ENCODE data around the gene IFNL1.
A peak's percentile ranks its signal among the peaks of the same experiment; 100 is the strongest.
"Not testable (repeated sequence)": the region's sequence is repeated elsewhere in the genome, so short reads cannot be mapped to it uniquely, and the experiment has no call there.

The IFNL1 gene

DNA sequence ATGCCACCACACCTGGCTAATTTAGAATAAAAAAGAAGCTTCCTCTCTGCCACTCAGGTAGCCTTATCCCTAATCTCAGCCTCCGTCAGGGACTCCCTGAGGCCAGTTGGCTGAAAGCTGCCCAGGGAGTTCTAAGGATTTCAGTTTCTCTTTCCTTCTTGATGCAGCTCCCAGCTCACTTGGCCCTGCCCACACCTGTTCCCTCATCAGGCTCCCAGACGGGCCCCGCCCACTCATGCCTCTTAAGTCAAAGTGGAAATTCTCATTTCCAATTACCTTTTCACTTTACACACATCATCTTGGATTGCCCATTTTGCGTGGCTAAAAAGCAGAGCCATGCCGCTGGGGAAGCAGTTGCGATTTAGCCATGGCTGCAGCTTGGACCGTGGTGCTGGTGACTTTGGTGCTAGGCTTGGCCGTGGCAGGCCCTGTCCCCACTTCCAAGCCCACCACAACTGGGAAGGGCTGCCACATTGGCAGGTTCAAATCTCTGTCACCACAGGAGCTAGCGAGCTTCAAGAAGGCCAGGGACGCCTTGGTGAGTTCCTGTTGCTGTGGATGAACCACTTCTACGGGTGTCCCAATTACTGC lies at the start of gene IFNL1:
IFNL1 (plus strand) TSS at position 353 of the 591 bp plus-strand sequence; CDS start at position 368, 15 bp downstream.
- no peak for DNase-seq (ENCODE audit: low spot score)

DNA sequence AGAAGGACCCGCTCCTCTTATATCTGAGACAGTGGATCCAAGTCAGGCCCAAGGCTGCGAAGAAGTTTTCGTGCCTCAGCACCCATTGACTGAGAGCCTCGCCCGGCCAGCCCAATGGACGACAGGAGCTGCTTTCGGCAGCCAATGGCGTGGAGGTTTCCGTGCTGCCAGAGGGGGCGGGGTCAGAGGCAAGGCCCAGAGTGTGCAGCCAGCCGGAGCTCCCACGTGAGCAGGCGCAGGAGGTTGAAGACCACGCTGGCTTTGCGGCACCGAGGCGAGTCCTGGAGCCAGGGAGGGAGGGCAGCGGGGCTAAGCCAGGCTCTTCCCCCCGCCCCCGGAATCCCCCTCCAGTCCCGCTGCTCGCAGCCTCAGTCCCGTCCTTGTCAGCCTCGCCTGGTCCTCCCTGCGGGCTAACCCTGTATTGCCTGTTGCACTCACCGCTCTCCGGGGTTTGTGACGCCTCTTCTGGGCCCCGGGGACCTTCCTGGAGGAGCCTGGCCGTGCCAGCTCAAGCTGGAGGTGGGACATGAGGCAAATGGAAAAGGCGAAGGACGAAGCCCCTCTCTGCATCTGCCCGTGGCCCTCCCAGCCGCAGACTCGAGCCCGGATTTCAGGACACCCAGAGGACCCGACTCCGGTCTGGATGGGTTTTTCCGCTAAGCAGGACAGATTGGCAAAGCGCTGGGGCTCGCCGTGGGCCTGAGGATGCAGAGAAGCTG lies 49.1 kb upstream of the IFNL1 start:
- DNase-seq (ENCODE audit: low spot score): peak; percentile 21

DNA sequence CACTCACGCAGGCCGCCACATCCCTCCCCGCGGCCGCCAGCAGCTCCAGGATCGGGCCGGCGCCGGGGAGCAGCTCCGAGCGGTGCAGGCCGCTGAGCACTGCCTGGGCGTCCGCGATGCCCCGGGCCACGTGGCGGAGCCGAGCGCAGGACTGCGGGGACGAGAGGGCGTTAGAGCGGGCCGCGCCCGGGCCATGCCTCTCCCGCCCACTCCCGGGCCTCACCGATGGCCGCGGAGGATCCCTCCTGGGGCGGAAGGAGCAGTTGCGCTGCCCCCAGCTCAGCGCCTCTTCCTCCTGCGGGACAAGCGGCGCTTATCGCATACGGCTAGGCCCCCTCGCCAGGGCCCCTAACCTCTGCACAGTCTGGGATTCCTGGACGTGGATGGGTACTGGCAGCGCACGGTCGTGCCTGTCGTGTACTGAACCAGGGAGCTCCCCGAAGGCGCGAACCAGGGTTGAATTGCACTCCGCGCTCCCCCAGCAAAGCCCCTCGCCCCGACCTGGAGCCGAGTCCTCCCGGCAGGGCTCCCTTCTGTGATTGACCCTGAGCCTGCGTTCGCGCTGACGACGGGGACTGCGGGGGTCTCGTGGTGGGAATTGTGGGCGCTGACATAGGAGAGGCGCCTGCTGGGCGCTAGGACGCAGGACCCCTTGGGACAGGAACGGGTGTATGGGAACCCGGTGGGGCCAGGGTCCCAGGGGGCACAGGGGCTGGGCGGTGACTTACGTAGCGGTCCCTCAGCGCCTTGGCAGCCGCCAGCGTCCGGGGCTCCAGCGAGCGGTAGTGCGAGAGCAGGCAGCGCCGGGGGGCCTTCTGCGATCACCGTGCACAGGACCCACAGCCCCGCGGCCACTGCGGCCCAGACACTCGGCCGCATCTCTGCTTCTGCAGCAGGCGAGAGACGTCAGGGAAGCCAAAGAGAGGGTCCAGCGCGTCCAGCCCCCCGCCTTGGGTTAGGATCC lies 48.2 kb upstream of the IFNL1 start:
- DNase-seq (ENCODE audit: low spot score): no peak

DNA sequence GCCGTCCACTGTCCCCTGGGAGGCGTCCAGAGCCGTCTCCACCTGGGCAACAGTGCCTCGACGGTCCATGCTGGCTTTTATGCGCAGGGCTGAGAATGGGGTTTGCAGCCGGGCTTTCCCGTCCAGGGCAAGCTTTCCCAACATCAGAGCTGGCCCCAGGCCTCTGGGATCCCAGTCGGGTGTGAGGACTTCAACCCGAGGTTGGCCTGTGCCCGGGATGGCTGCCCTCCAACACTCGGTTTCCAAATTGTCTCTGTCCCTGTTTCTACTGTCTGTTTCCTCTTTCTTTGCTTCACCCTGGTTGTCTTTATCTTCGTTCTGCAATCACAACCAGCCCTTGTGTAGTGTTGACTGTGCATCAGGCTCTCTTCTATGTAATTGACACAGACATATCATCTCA lies 47.4 kb upstream of the IFNL1 start, which contains the start of gene IFNL4:
IFNL4 (minus strand) TSS at position 51 of the 400 bp plus-strand sequence.
- no peak for DNase-seq (ENCODE audit: low spot score)

DNA sequence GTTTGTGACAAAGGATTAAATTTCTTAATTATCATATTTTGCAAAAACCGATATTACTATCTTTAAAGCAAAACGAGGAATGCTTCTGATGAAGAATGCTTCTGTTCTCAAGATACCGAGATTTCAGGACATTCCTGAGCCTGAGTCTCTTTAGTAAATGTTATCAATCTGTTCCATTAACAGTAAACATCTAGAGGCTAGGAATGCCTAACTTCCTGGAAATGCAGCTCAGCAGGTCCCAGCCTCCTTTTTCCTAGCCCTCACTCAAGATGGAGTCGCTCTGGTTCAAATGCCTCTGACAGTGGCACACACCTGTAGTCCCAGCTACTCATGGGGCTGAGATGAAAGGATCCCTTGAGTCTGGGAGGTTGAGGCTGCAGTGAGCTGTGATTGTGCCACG lies 45.1 kb upstream of the IFNL1 start:
- no peak for DNase-seq (ENCODE audit: low spot score)

DNA sequence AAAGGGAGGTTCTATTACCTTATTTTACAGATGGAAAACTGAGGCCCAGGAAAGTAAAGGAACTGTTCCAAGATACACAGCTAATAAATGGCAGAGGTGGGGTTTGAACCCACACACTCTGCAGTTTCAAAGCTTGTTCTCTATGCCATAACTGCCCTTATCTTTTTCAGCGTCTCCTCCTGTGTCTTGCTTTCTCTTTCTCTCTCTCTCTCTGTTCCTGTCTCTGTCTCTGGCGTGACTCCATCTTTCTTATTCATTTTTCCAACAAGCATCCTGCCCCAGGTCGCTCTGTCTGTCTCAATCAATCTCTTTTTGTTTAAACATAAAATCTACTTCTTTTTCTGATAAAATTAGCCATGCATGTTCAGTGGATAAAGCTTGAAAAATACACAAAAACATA lies 44.4 kb upstream of the IFNL1 start:
- DNase-seq (ENCODE audit: low spot score): no peak

DNA sequence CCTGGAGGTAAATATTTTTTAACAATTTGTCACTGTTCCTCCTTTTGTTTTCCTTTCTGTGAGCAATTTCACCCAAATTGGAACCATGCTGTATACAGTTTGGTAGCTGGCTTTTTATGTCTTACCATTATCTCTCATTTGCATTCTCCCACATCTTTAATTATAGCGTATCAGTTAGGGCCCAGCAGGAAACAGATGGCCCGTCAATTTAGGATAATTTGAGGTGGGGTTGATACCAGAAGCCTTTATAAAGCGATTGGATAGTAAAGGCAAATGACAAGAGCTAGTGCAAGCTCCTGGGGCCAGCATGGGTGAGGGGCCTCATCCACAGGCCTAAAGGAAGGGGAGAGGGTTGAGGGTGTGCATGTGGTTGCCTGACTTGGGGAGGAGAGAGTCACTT lies 43.7 kb upstream of the IFNL1 start:
- no peak for DNase-seq (ENCODE audit: low spot score)

DNA sequence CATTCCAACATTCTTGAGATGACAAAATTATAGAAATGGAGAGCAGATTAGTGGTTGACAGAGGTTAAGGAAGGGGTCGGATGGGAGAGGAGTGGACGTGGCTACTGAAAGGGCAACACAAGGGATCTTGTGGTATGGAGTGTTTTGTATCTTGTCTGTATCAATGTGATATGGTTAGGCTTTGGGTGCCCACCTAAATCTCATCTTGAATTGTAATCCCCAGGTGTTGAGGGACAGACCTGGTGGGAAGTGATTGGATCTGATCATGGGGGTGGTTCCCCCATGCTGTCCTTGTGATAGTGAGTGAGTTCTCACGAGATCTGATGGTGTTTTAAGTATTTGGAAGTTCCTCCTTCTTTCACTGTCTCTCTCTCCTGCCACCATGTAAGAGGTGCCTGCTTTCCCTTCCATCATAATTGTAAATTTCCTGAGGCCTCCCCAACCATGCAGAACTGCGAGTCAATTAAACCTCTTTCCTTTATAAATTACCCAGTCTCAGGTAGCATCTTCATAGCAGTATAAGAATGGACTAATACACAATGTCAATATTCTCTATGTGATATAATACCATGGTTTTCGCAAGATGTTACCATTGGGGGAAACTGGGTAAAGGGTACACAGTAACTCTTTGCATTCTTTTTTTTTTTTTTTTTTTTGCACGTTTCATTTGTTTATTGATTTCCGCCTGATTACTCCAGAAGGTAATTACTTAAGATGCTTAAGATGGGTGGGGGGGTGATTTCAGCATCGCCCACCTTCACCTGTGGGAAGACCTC lies 42.6 kb upstream of the IFNL1 start:
- DNase-seq (ENCODE audit: low spot score): no peak

DNA sequence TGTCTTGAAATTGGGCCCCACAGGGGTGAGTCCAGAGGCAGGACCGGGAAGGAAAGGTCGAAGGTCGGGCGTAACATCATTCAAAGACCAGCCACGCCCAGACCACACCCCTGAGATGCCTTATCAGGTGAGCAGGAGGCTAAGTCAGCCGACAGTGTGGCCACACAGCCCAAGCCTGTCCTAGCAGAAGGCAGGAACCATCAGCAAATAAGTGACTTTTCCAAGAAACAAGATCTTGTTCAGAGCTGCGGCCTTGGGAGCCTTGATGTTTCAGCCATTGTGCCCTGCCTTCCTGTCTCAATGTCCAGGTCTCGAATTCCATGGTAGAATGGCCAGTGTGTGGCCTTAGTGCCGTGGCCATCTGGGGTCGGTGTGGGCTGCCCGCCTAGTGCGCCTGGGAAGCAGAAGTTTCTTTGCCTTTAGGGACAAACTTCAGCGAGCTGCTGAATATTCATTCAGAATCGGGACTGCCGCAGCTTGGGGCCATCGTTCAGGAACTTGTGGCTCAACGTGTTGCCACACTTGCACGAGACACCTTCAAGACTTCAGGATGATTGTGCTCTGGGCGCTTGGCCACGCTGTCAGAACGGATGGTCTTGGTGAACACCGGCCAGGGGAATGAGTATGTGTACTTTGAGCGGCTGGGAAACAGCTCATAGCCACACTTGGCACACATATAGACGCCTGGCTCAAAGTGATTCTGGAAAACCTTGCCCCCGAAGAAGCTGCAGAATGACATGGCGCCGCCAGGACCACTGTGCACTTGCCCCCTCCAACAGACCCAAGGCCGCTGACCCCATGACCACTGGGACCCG lies 41.5 kb upstream of the IFNL1 start:
- no peak for DNase-seq (ENCODE audit: low spot score)

DNA sequence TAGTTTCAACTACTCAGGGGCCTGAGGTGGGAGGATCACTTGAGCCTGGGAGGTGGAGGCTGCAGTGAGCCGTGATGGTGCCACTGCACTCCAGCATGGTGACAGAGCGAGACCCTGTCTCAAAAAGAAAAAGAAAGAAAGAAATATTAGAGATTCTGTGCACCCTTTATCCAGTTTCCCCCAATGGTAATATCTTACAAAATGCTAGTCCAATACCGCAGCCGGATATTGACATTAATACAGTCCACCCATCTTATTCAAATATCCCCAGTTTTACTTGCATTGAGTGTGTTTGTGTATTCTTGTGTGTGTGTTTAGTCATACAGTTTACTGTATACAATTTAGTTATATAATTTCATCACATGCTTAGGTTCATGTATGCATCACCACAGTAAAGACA lies 39.0 kb upstream of the IFNL1 start:
- DNase-seq (ENCODE audit: low spot score): no peak

DNA sequence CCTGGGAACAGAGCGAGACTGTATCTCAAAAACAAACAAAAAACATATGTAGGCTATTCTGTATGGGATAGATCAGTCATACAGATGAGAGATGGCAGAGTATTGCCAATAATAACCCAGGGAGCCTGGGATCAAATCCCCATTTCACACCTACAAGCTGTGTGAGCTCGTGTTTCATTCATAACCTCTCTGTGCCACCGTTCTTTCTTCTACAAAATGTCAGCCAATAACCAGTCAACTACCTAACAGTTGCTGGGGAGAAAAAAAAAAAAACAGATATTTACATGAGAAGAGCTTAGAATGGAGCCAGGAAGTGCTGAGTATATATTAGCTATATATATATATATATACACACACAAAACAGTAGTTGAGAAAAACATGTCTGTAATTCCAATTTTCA lies 34.5 kb upstream of the IFNL1 start:
- DNase-seq (ENCODE audit: low spot score): no peak

DNA sequence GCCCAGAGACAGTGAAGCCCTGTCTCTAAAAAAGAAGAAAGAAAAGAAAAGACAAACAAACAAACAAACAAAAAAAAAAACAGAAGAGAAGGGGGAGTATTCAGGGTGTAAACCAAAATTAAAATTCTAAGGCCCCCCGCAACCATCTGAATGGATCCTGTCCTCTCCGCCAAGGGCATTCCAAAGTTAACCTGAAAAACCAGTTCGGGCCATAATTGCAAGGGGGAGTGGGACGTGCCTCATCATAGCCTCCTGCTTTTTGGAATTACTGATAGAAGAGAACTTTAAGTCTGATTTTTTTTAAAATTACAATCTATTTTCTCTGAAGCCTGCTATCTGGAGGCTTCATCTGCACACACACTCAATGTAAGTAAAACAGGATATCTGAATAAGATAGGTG lies 33.7 kb upstream of the IFNL1 start:
- DNase-seq (ENCODE audit: low spot score): no peak

DNA sequence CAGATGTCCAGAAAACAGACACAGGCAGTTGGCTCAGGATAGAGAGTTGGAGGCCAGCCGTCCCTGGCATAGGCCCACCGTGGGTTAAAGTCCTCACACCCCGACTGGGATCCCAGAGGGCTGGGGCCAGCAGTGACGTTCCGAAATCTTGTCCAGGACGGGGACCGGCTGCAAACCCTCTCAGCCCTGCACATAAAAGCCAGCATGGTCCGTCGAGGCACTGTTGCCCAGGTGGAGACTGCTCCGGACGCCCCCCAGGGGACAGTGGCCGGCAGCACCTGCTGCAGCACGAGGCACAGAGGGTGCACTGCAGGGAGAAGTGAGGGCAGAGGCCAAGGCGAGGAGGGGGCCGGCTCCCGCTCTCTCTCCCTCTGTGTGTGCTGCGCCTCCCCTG lies 32.3 kb upstream of the IFNL1 start:
- no peak for DNase-seq (ENCODE audit: low spot score)

DNA sequence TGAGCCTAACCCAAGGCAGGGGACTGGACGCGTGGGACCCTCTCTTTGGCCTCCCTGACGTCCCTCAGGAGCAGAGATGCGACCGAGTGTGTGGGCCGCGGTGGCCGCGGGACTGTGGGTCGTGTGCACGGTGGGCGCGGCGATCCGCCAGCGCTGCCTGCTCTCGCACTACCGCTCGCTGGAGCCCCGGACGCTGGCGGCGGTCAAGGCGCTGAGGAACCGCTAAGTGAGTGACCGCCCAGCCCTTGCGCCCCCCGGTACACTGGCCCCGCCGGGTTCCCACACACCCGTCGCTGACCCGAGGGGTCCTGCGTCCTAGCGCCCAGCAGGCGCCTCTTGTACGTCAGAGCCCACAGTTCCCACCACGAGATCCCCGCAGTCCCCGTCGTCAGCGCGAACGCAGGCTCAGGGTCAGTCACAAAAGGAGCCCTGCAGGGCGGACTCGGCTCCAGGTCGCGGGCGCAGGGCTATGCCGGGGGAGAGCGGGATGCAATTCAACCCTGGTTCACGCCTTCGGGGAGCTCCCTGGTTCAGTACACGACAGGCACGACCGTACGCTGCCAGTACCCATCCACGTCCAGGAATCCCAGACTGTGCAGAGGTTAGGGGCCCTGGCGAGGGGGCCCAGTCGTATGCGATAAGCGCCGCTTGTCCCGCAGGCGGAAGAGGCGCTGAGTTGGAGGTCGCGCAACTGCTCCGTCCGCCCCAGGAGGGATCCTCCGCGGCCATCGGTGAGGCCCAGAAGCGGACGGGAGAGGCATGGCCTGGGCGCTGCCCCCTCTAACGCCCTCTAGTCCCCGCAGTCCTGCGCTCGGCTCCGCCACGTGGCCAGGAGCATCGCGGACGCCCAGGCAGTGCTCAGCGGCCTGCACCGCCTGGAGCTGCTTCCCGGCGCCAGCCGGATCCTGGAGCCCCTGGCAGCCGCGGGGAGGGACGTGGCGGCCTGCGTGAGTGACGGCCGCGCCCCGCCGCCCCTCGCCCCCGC lies 31.6 kb upstream of the IFNL1 start:
- no peak for DNase-seq (ENCODE audit: low spot score)

DNA sequence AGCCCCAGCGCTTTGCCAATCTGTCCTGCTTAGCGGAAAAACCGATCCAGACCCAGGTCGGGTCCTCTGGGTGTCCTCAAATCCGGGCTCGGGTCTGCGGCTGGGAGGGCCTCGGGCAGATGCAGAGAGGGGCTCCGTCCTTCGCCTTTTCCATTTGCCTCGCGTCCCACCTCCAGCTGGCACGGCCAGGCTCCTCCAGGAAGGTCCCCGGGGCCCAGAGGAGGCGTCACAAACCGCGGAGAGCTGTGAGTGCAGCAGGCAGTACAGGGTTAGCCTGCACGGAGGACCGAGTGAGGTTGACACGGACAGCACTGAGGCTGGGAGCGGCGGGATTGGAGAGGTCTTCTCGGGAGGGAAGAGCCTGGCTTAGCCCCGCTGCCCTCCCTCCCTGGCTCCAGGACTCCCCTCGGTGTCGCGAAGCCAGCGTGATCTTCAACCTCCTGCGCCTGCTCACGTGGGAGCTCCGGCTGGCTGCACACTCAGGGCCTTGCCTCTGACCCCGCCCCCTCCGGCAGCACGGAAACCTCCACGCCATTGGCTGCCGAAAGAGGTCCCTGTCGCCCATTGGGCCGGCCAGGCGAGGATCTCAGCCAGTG lies 30.8 kb upstream of the IFNL1 start:
- DNase-seq (ENCODE audit: low spot score): no peak

DNA sequence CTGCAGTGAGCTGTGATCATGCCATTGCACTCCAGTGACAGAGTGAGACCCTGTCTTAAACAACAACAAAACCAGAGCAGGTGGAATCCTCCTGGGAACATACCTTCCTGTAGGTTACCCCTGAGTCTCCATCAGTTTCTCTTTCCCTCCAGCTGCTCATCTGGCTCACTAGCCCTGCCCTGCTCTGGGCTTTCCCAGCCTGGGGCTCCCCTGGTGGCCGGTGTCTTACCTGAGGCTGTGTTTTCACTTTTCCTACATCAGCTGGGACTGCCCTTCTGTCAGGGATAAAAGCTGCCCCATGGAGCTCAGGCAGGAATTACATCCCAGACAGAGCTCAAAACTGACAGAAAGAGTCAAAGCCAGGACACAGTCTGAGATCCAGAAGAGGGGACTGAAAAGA lies 28.1 kb upstream of the IFNL1 start, which contains the start of gene IFNL2:
IFNL2 (plus strand) TSS at position 312 of the 400 bp plus-strand sequence. CDS start 173 bp downstream, outside the sequence.
- not testable (repeated sequence) for DNase-seq (ENCODE audit: low spot score)

DNA sequence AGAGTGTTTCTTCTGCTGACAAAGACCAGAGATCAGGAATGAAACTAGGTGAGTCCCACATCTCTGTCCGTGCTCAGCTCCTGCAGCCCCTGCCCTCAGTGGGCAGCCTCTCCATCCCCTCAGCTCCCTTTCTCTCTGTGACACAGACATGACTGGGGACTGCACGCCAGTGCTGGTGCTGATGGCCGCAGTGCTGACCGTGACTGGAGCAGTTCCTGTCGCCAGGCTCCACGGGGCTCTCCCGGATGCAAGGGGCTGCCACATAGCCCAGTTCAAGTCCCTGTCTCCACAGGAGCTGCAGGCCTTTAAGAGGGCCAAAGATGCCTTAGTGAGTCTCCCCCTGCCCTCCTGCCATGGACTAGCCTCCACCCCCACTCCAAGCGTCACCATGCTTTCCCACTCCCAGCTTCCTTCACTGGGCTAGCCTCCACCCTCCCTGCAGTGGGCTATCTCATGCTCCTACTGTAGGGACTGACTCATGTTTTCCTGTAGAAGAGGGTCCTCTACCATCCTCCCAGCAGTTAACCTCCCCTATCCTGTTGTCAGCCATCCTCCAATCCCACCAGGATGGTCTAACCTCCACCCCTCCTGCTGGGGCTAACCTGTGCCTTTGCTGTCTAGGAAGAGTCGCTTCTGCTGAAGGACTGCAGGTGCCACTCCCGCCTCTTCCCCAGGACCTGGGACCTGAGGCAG lies 27.5 kb upstream of the IFNL1 start:
- not testable (repeated sequence) for DNase-seq (ENCODE audit: low spot score)

DNA sequence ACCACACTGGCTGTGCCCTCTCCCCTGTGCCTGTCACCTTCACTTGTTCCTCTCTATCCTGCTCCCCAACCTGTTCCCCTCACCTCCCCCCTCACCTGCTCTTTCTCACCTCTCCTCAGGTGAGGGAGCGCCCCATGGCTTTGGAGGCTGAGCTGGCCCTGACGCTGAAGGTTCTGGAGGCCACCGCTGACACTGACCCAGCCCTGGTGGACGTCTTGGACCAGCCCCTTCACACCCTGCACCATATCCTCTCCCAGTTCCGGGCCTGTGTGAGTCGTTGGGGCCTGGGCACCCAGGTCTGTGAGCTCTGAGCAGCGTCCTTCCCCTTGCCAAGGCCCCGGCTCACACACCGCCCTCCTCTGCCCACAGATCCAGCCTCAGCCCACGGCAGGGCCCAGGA lies 26.8 kb upstream of the IFNL1 start:
- not testable (repeated sequence) for DNase-seq (ENCODE audit: low spot score)
